Endothelial cell of umbilical vein (primary cell): ENCODE results near the gene USP35. TPM values are rescaled to one million over a fixed set of nuclear protein-coding genes. Genes with fewer than 3 reads are reported as not detected.

Source experiments
- BruUV-seq: library from RNA; stranded (reverse); fragments of 400-500 nt; replicated peaks from 2 replicates; lab custom pipeline; 2021; lab: Mats Ljungman, UMichigan
- CTCF ChIA-PET: fragments of 300-600, 350-600 bp; sonication (Branson Sonifier 250); formaldehyde crosslinking; loops from one replicate; lab custom pipeline; 2021; ENCODE audit warnings: antibody characterized with exemption, inconsistent platforms; lab: Charles Lee
- POLR2A ChIA-PET: fragments of 300-600, 350-600 bp; sonication (Branson Sonifier 250); formaldehyde crosslinking; loops from one replicate; lab custom pipeline; 2021; ENCODE audit warnings: antibody characterized with exemption, inconsistent platforms; lab: Charles Lee
- DNase-seq: peaks from one replicate; pipeline ENCODE4 v3.0.0-alpha.2; 2011; ENCODE audit warnings: low read depth, low spot score
- FAIRE-seq: peaks from 2 replicates; lab custom pipeline; 2011; peaks lifted over from hg19 to GRCh38; lab: Jason Lieb, UNC
- H2AFZ ChIP-seq: 2 replicates; pipeline ENCODE4 v1.6.0; 2012; ENCODE audit warnings: low read depth, low read length, control low read depth, inconsistent platforms
- H3K27ac ChIP-seq: 2 replicates; pipeline ENCODE4 v1.5.1; 2011; ENCODE audit warnings: low read depth, mild to moderate bottlenecking, control low read depth, low read length, moderate library complexity; ENCODE audit not compliant: insufficient read depth
- H3K27me3 ChIP-seq, 2 experiments: 2 replicates each; pipeline versions ENCODE4 v1.6.0 to v1.6.1; 2011; ENCODE audit warnings: low read length in 2 of 2, mixed read lengths in 1 of 2; ENCODE audit not compliant: control insufficient read depth in 2 of 2, insufficient read depth in 2 of 2
- H3K36me3 ChIP-seq, 2 experiments: 2 replicates in 1 of 2; 3 replicates in 1 of 2; pipeline ENCODE4 v1.5.1; 2011; ENCODE audit warnings: low read length in 2 of 2, mild to moderate bottlenecking in 1 of 2, moderate library complexity in 1 of 2; ENCODE audit not compliant: control insufficient read depth in 2 of 2, insufficient read depth in 2 of 2; ENCODE audit errors: extremely low read depth in 1 of 2
- H3K4me1 ChIP-seq: 3 replicates; pipeline ENCODE4 v1.5.1; 2011; ENCODE audit warnings: mild to moderate bottlenecking, low read length; ENCODE audit not compliant: control insufficient read depth, insufficient read depth; ENCODE audit errors: extremely low read depth
- H3K4me2 ChIP-seq: 2 replicates; pipeline ENCODE4 v1.6.1; 2011; ENCODE audit warnings: low read length, control low read depth, mixed read lengths; ENCODE audit not compliant: insufficient read depth
- H3K4me3 ChIP-seq, 3 experiments: fragments of 200-600 bp in 1 of 3; sonication (generic), shearing (Covaris generic) in 1 of 3; replicated peaks in 1 of 3; 2 replicates each; pipeline ENCODE4 v1.5.1; 2011 to 2016; ENCODE audit warnings: control low read depth in 3 of 3, low read length in 3 of 3, mild to moderate bottlenecking in 2 of 3, inconsistent platforms in 1 of 3, low read depth in 1 of 3, moderate library complexity in 1 of 3; ENCODE audit not compliant: insufficient read depth in 1 of 3
- H3K79me2 ChIP-seq: 2 replicates; pipeline ENCODE4 v1.6.0; 2012; ENCODE audit warnings: low read length, inconsistent platforms; ENCODE audit not compliant: control insufficient read depth, insufficient read depth
- H3K9ac ChIP-seq: replicated peaks from 2 replicates; pipeline ENCODE3; 2011; ENCODE audit warnings: low read length, control low read depth; ENCODE audit not compliant: insufficient read depth; ENCODE audit errors: extremely low read depth
- H3K9me1 ChIP-seq: replicated peaks from 3 replicates; pipeline ENCODE4 v1.6.0; 2011; ENCODE audit warnings: mild to moderate bottlenecking, low read length; ENCODE audit not compliant: control insufficient read depth, insufficient read depth; ENCODE audit errors: extremely low read depth
- H3K9me3 ChIP-seq: replicated peaks from 2 replicates; pipeline ENCODE4 v1.5.1; 2012; ENCODE audit warnings: low read length, inconsistent platforms; ENCODE audit not compliant: control insufficient read depth, insufficient read depth
- H4K20me1 ChIP-seq: replicated peaks from 2 replicates; pipeline ENCODE3; 2011; ENCODE audit warnings: mild to moderate bottlenecking, low read length; ENCODE audit not compliant: control insufficient read depth, insufficient read depth; ENCODE audit errors: extremely low read depth
- CTCF ChIP-seq, 2 donors: IDR thresholded peaks; 1 replicate in 1 of 2; 2 replicates in 1 of 2; pipeline ENCODE4 v1.5.1; 2011; ENCODE audit warnings: low read length in 2 of 2, mild to moderate bottlenecking in 2 of 2, moderate library complexity in 2 of 2, control low read depth in 1 of 2, inconsistent platforms in 1 of 2, low read depth in 1 of 2; ENCODE audit not compliant: insufficient read depth in 1 of 2; ENCODE audit errors: extremely low read depth in 1 of 2
- EZH2 ChIP-seq: IDR thresholded peaks from 2 replicates; pipeline ENCODE4 v1.6.1; 2012; ENCODE audit warnings: borderline replicate concordance, low read depth, mild to moderate bottlenecking, moderate library complexity, low read length, inconsistent platforms; ENCODE audit not compliant: severe bottlenecking
- FOS ChIP-seq: IDR thresholded peaks from 2 replicates; pipeline ENCODE4 v1.6.1; 2011; ENCODE audit warnings: mild to moderate bottlenecking, low read length, moderate library complexity, borderline replicate concordance; ENCODE audit not compliant: insufficient read depth
- GATA2 ChIP-seq: IDR thresholded peaks from 2 replicates; pipeline ENCODE4 v1.7.0; 2011; ENCODE audit warnings: low read depth, mild to moderate bottlenecking, moderate library complexity, mixed read lengths, low read length; ENCODE audit not compliant: insufficient read length, insufficient read depth
- JUN ChIP-seq: IDR thresholded peaks from 2 replicates; pipeline ENCODE4 v1.6.1; 2011; ENCODE audit warnings: borderline replicate concordance, low read depth; ENCODE audit not compliant: insufficient read length, insufficient read depth
- MAX ChIP-seq: IDR thresholded peaks from 2 replicates; pipeline ENCODE4 v1.6.1; 2011; ENCODE audit not compliant: insufficient read depth, insufficient read length
- MYC ChIP-seq: IDR thresholded peaks from one replicate; pipeline ENCODE4 v1.6.1; 2011; ENCODE audit warnings: mild to moderate bottlenecking, low read depth, low read length
- POLR2A ChIP-seq: IDR thresholded peaks from 2 replicates; pipeline ENCODE4 v1.6.1; 2012; ENCODE audit warnings: low read depth, mild to moderate bottlenecking, control low read depth, low read length
- POLR2AphosphoS5 ChIP-seq: IDR thresholded peaks from 2 replicates; pipeline ENCODE4 v1.6.1; 2012; ENCODE audit warnings: low read depth, mild to moderate bottlenecking, control low read depth, low read length, moderate library complexity; ENCODE audit not compliant: insufficient read depth
- dilution Hi-C: fragments of 300-500 bp; cut with MboI; formaldehyde crosslinking; loops from one replicate; pipeline ENCODE4 v1.15.0; 2019; ENCODE audit warnings: low sequenced_read_pairs; ENCODE audit not compliant: extremely low pct_ligation_motif_present
- intact Hi-C: fragments of 100-400 bp; cut with micrococcal nuclease; formaldehyde crosslinking; loops from one replicate; pipeline ENCODE4 v1.10.0; 2022
- polyA plus RNA-seq, 4 experiments: library from polyadenylated mRNA; depleted of rRNA in 3 of 4; stranded (reverse) in 3 of 4; unstranded in 1 of 4; fragments of >200 nt; gene quantifications; 2 replicates each; pipeline versions ENCODE4 v1.2.1 to v1.2.3, GENCODE V29; 2011 to 2012; ENCODE audit warnings: missing spikeins in 1 of 4
- total RNA-seq: library from RNA; stranded (reverse); gene quantifications from 2 replicates; pipeline ENCODE4 v1.2.3, GENCODE V29; 2021

The USP35 gene
- total and polyA plus RNA-seq, 2 donors (not counting 3 experiments of a cell fraction or from before 2014, with no cell fraction given), result 8.9 to 12.4 TPM

- intact Hi-C loops, result no loop called here
- no TSS peak for BruUV-seq
- Histone ChIP-seq H3K4me1 (peaks cover 2% of the 10 kb centered on the region), H3K36me3 (no peaks in the 10 kb centered on the region), H3K9ac (no peak overlapping the region), H3K9me1 (no peaks in the 10 kb centered on the region), H3K27ac (no peak overlapping the region), H4K20me1 (no peaks in the 10 kb centered on the region), H3K79me2 (no peaks in the 10 kb centered on the region), H2AFZ (no peak overlapping the region), H3K4me3 (no peak overlapping the region), H3K4me2 (no peak overlapping the region), H3K9me3 (no peaks in the 10 kb centered on the region), H3K27me3 (no peaks in the 10 kb centered on the region)
- DNase-seq, result no peak
- ChIA-PET POLR2A (no interaction called here), CTCF (no interaction called here)
- no peak for FAIRE-seq
- dilution Hi-C loops, result no loop called here
- TF ChIP-seq MAX (no peak), POLR2AphosphoS5 (no peak), CTCF (IDR thresholded peaks at IDR 0.05; ENCODE audit: extremely low read depth in 1 of 2, insufficient read depth in 1 of 2, low read depth in 1 of 2, low read length in 2 of 2) (no peak), FOS (no peak), MYC (no peak), POLR2A (no peak), GATA2 (no peak), JUN (no peak), EZH2 (no peak)
These were observed 8.0 kb upstream of the USP35 start for GRCh38 chr11:78180751-78181150.
